ENCODE results near the gene ADCY9. TPM values are rescaled to one million over a fixed set of nuclear protein-coding genes. Genes with fewer than 3 reads are reported as not detected.

The ADCY9 gene
- total RNA-seq, 1 experiment from 2014 or later: 7.8 TPM

GRCh38 chr16:4032768-4033167, 83.5 kb downstream of the ADCY9 start:
- no peak for DNase-seq (ENCODE audit: low read depth)

- no peak for DNase-seq (ENCODE audit: low read depth)
Observed at GRCh38 chr16:4028144-4028543, 88.1 kb downstream of the ADCY9 start.

- no peak for DNase-seq (ENCODE audit: low read depth)
Observed at GRCh38 chr16:4026854-4027253, 89.4 kb downstream of the ADCY9 start.

GRCh38 chr16:4025428-4025827, 90.8 kb downstream of the ADCY9 start:
- no peak for DNase-seq (ENCODE audit: low read depth)

GRCh38 chr16:4021916-4022315, 94.3 kb downstream of the ADCY9 start:
- DNase-seq (ENCODE audit: low read depth): no peak

- DNase-seq (ENCODE audit: low read depth): no peak
Observed at GRCh38 chr16:4021070-4021779, 95.0 kb downstream of the ADCY9 start.

- peak; percentile 69 for DNase-seq (ENCODE audit: low read depth)
Observed at GRCh38 chr16:4019371-4019791, 96.9 kb downstream of the ADCY9 start.

- DNase-seq (ENCODE audit: low read depth): no peak
Observed at GRCh38 chr16:4018391-4018790, 97.9 kb downstream of the ADCY9 start.

- DNase-seq (ENCODE audit: low read depth): no peak
Observed at GRCh38 chr16:4017807-4018206, 98.4 kb downstream of the ADCY9 start.

GRCh38 chr16:4016658-4017057, 99.6 kb downstream of the ADCY9 start:
- no peak for DNase-seq (ENCODE audit: low read depth)

- no peak for DNase-seq (ENCODE audit: low read depth)
Observed at GRCh38 chr16:4016005-4016352, 100.3 kb downstream of the ADCY9 start.

GRCh38 chr16:4015275-4016004, 100.8 kb downstream of the ADCY9 start:
- DNase-seq (ENCODE audit: low read depth): no peak

- no peak for DNase-seq (ENCODE audit: low read depth)
Observed at GRCh38 chr16:4011940-4012629, 104.2 kb downstream of the ADCY9 start.

- DNase-seq (ENCODE audit: low read depth): no peak
Observed at GRCh38 chr16:4011225-4011939, 104.9 kb downstream of the ADCY9 start.

- no peak for DNase-seq (ENCODE audit: low read depth)
Observed at GRCh38 chr16:4010225-4011158, 105.8 kb downstream of the ADCY9 start.

- no peak for DNase-seq (ENCODE audit: low read depth)
Observed at GRCh38 chr16:4009177-4009576, 107.1 kb downstream of the ADCY9 start.

- no peak for DNase-seq (ENCODE audit: low read depth)
Observed at GRCh38 chr16:4008116-4008515, 108.1 kb downstream of the ADCY9 start.

GRCh38 chr16:4006397-4006999, 109.7 kb downstream of the ADCY9 start:
- no peak for DNase-seq (ENCODE audit: low read depth)

GRCh38 chr16:4005731-4006130, 110.5 kb downstream of the ADCY9 start:
- DNase-seq (ENCODE audit: low read depth): no peak

- no peak for DNase-seq (ENCODE audit: low read depth)
Observed at GRCh38 chr16:4005281-4005680, 111.0 kb downstream of the ADCY9 start.

- DNase-seq (ENCODE audit: low read depth): no peak
Observed at GRCh38 chr16:4004206-4004605, 112.0 kb downstream of the ADCY9 start.

Data from RPMI7951 (cell line).